Measurements from ENCODE around the gene RSRC1. TPM values are rescaled to one million over a fixed set of nuclear protein-coding genes. Genes with fewer than 3 reads are reported as not detected.

The RSRC1 gene
- total and polyA plus RNA-seq, 8 donors = 7.7 to 19.9 (median 10.2) TPM

DNA sequence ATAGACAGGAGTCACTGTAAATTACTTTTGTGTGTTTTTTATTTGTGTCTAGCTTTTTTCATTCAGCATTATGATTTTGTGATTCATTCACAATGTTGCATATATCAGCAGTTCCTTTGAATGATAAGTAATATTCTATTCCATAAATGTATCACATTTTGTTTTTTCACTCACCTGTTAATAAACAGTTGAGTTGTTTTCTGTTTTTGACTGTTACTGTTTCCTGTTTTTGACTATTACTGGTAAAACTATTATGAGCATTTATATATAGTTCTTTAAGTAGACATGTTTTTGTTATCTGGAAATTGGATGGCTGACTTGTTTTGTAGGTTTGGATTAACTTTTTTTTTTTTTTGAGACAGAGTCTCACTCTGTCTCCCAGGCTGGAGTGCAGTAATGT, 138.4 kb downstream of the RSRC1 start:
- no peaks in the 10 kb centered on the region for H3K9me3 ChIP-seq
- H3K4me1 ChIP-seq = no peaks in the 10 kb centered on the region
- H3K27me3 ChIP-seq = no peaks in the 10 kb centered on the region
- DNase-seq = no peak
- no peaks in the 10 kb centered on the region for H3K36me3 ChIP-seq
- H3K27ac ChIP-seq = no peak overlapping the region
- no peak overlapping the region for H3K4me3 ChIP-seq
- FAIRE-seq = no peak
- intact Hi-C loops (cut with DNase I) = no loop called here
- TF ChIP-seq, protein P1, sequence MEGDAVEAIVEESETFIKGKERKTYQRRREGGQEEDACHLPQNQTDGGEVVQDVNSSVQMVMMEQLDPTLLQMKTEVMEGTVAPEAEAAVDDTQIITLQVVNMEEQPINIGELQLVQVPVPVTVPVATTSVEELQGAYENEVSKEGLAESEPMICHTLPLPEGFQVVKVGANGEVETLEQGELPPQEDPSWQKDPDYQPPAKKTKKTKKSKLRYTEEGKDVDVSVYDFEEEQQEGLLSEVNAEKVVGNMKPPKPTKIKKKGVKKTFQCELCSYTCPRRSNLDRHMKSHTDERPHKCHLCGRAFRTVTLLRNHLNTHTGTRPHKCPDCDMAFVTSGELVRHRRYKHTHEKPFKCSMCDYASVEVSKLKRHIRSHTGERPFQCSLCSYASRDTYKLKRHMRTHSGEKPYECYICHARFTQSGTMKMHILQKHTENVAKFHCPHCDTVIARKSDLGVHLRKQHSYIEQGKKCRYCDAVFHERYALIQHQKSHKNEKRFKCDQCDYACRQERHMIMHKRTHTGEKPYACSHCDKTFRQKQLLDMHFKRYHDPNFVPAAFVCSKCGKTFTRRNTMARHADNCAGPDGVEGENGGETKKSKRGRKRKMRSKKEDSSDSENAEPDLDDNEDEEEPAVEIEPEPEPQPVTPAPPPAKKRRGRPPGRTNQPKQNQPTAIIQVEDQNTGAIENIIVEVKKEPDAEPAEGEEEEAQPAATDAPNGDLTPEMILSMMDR (IDR thresholded peaks at IDR 0.05) = no peak
- no peak for ATAC-seq

DNA sequence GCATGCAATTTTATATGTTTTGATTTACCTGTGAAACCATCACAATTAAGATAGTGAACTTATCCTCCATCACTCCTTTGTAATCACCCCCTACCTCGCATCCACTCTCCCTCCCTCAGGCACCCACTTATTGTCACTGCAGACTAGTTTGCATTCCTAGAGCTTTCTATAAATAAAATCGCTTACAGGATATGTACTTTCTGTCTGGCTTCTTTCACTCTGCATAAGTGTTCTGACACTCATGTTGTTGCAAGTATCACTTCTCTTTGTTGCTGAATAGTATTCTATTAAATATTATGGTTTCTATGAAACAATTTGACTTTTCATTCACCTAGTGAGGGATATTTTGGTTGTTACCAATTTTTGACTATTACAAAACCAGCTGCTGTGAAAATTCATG, 139.3 kb downstream of the RSRC1 start:
- ATAC-seq (no peak), FAIRE-seq (no peak), DNase-seq (no peak)
- WGBS, 2 donors = 92 to 95% methylated on average over 2 of the region's 2 CpGs
- H3K4me3 ChIP-seq = no peak overlapping the region
- no peaks in the 10 kb centered on the region for H3K36me3 ChIP-seq
- no peaks in the 10 kb centered on the region for H3K9me3 ChIP-seq
- H3K4me1 ChIP-seq = no peaks in the 10 kb centered on the region
- no peaks in the 10 kb centered on the region for H3K27me3 ChIP-seq
- TF ChIP-seq, protein P1 (IDR thresholded peaks at IDR 0.05) = no peak
- no peak overlapping the region for H3K27ac ChIP-seq
- intact Hi-C loops (cut with DNase I) = no loop called here

DNA sequence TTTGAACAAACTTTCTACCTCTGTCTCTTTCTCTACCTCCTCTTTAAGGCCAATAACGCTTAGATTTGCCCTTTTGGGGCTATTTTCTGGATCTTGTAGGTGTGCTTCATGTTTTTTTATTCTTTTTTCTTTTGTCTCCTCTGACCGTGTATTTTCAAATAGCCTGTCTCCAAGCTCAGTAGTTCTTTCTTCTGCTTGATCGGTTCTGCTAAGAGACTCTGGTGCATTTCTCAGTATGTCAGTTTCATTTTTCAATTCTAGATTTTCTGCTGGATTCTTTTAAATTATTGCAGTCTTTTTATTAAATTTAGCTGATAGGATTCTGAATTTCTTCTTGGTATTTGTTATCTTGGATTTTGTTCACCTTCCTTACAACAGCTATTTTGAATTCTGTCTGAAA, 148.7 kb downstream of the RSRC1 start:
- no peak for DNase-seq
- Histone ChIP-seq H3K9me3 (no peaks in the 10 kb centered on the region), H3K4me1 (no peaks in the 10 kb centered on the region), H3K36me3 (no peaks in the 10 kb centered on the region), H3K4me3 (no peak overlapping the region), H3K27me3 (no peaks in the 10 kb centered on the region), H3K27ac (no peak overlapping the region)
- intact Hi-C loops (cut with DNase I) = no loop called here
- no peak for ATAC-seq
- no peak for FAIRE-seq
- WGBS, 2 donors = 71 to 99% methylated on average over 3 of the region's 3 CpGs
- TF ChIP-seq, protein P1 (IDR thresholded peaks at IDR 0.05) = no peak

DNA sequence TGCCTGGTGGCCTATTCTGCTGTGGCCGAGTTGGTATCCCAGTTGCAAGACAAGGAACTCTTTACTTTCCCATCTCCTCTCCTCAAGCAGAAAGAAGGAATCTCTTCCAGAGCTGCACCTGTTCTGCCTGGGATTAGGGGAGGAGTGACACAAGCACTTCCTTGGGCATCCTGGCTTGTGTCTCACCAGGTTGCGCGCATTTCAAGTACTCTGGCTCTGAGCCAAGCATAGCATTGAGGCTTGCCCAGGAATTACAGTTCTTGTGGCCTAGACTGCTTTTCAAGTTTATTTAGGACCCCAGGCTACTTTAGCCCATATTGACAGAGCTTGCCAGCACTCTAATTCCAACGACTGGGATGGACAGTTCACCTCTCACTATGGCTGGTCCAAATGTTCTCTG, 150.5 kb downstream of the RSRC1 start:
- Histone ChIP-seq H3K9me3 (no peaks in the 10 kb centered on the region), H3K36me3 (no peaks in the 10 kb centered on the region), H3K27me3 (no peaks in the 10 kb centered on the region), H3K4me1 (no peaks in the 10 kb centered on the region), H3K27ac (no peak overlapping the region), H3K4me3 (no peak overlapping the region)
- 94 to 95% methylated on average over 4 of the region's 4 CpGs for WGBS, 2 donors
- intact Hi-C loops (cut with DNase I) = no loop called here
- FAIRE-seq (no peak), DNase-seq (no peak), ATAC-seq (no peak)
- TF ChIP-seq, protein P1 (IDR thresholded peaks at IDR 0.05) = no peak

DNA sequence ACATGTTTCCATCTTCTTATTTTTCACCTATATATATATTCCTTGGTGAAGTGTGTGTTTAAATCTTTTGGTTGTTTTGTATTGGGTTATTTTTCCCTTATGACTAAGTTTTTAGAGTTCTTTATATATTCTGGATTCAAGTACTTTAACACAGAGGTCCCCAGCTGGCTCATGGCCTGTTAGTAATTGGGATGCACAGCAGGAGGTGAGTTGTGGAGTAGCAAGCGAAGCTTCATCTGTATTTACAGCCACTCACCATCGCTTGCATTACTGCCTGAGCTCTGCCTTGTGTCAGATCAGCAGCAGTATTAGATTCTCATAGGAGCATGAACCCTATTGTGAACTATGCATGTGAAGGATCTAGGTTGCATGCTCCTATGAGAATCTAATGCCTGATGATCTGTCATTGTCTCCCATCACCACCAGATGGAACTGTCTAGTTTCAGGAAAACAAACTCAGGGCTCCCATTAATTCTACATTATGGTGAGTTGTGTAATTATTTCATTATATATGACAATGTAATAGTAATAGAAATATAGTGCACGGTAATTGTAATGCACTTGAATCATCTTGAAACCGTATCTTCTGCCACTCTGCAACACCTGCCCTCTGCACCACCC, 151.6 kb downstream of the RSRC1 start:
- 84 to 97% methylated on average over 4 of the region's 4 CpGs for WGBS, 2 donors
- no peaks in the 10 kb centered on the region for H3K9me3 ChIP-seq
- no peak overlapping the region for H3K27ac ChIP-seq
- no peaks in the 10 kb centered on the region for H3K36me3 ChIP-seq
- FAIRE-seq (no peak), ATAC-seq (no peak), DNase-seq (no peak)
- intact Hi-C loops (cut with DNase I) = no loop called here
- no peaks in the 10 kb centered on the region for H3K27me3 ChIP-seq
- no peak overlapping the region for H3K4me3 ChIP-seq
- no peaks in the 10 kb centered on the region for H3K4me1 ChIP-seq
- TF ChIP-seq, protein P1 (IDR thresholded peaks at IDR 0.05) = no peak
